Smooth muscle cell of the brain vasculature (primary cell): Measurements from ENCODE around the gene GPC5.
"Not testable (repeated sequence)": the region's sequence is repeated elsewhere in the genome, so short reads cannot be mapped to it uniquely, and the experiment has no call there.

Experiments used
- DNase-seq: peaks from one replicate; pipeline ENCODE4 v3.0.0-alpha.2; 2012; ENCODE audit warnings: low read depth, low spot score

GPC5 gene

DNA sequence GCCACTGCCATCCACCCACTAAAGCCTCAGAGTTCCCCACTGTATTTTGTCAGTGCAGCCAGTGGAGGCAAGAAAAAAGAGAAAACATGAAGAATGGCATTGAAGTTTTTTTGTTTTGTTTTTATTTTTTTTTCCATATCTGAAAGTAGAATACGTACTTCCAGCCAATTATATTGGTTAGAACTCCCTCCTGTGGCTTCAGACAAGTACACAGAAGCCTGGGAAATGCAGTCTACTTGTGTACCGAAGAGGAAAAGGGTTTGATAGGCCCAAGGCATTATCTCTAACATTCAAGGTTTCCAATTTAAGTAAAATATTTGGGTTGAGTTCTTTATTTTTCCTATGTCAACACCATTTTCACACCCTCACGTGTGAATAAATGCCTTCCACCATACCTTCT is 1131.9 kb downstream of the GPC5 start:
- no peak for DNase-seq

DNA sequence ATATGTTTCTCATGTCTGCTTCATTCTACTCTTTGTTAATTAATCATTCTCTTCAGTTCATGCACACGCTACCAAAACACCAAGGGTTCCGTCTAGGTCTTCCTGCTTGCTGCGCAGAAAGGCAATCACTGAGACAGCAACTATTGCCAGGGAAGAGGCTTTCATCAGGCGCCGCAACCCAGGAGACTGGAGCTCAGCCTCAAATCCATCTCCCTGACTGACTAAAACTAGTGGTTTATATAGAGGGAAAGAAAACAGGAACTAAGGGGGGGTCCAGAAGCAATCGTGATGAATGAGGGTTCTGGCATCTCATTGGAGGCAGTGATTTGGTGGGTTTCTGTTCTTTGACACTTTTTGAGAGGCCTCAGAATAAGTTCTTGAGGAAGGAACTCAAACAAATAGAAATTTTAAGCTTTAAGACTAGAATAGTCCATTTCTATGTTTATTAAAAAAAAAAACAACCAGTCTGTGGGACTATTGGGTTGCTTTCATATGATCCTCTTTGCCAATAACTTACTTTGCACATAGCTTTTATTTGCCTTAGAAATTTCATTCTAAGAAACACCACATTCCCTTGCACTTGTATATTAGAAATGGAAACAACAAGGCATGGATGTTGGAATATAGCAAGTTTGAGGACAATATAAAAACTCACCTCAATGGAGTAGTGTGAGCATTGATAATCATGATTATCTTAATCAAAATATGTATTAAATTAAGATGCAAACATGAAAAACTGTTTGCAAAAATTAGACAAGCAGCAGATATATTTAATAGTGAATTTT is 1137.0 kb downstream of the GPC5 start:
- DNase-seq, result no peak

DNA sequence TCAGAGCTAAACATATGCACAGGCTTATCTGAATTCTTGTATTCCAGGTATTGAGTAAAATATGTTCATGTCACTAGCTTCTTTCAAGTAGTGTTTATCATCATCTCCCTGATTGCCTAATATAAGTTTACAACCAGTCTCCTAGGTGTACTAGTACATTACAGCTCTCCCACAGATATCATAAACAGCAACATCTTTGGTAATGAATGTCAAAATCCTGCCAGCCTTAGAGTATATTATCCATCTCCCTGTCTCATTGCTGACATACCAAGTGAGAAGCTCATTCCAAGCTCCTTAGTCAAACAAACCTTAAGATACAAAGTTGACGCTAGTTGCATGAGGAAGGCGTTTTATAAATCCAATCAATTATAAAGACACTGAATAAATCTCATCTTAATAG is 1139.0 kb downstream of the GPC5 start:
- no peak for DNase-seq

DNA sequence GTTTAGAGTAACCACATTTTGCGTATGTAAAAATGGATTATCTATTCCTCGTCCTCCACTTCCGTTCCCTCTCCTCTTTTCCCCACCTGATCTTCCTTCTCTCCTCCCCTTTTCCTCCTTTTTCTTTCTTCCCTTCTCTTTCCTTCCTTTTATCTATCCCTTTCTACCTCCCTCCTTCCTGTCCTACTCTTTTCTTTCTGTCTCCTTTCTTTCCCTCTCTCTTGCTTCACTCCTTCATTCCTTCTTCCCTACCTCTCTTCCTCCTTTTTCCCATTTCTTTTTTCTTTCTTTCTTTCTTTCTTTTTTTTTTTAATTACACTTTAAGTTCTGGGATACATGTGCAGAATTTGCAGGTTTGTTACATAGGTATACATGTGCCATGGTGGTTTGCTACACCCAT is 1139.7 kb downstream of the GPC5 start:
- no peak for DNase-seq

DNA sequence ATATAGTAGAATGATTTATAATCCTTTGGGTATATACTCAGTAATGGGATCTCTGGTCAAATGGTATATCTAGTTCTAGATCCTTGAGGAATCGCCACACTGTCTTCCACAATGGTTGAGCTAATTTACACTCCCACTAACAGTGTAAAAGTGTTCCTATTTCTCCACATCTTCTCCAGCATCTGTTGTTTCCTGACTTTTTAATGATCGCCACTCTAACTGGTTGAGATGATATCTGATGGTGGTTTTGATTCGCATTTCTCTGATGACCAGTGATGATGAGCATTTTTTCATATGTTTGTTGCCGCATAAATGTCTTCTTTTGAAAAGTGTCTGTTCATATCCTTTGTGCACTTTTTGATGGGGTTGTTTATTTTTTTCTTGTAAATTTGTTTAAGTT is 1140.7 kb downstream of the GPC5 start:
- not testable (repeated sequence) for DNase-seq

DNA sequence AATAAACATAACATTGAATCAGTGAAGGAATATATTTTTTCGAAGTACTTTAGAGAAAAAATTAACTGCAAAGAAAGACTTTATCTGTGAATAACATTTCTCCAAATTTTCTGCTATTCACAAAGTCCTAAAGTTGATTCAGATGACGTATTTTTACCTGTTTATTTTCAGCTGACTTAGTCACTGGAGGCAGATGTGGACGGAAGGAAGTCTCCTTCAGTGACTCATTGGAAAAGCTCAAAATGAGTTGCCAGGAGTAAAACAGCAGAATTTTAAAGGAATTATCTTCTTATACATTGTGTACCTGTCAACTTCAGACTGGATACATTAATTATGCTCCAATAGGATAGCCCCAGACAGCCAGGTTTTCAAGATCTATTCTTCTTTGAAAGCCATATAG is 1148.8 kb downstream of the GPC5 start:
- DNase-seq, result no peak

DNA sequence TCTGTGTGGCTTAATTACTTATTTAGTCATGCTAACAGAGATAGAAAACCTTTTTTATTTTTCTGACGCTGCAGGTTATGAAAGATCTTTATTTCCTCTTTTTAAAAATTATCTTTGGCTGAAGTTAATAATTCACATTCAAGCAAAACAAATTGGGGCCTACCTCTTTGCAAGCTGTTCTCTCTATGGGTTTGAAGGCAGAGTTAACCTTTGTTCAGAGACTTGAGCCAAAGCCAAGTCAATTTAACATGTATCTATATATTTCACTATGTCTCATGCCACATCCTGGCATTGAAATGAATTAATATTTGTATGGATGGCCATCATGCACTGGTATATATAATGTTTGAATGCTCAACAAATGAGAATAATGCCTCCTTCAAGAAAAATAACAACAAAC is 1150.9 kb downstream of the GPC5 start:
- DNase-seq, result no peak

DNA sequence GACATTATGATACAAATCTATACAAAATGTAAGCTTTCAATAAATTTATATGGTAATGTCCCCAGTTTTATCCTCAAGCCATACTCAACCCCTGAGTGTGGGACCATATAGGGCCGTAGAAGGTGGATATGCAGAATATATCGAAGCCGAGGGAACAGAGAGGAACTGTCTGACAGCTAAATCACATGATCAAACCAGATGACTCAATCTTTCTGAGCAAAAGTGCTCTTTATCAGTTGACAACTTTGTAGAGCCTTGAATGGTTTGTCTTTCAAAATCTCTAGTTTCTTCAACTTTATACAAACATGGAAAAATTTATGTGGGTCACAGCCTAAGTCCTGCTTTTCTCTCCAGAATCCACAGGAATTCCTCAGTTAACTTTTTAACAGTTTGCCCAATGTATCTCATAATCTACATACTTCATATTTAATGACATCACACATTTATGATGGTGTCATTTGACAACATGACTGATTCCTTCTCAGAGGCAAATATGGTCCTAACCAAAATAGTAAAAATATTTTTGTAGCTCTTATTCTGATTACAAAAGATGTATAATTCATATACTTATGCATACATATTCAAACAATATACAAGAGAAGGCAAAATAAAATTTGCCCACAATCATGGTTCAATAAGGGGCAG is 1155.2 kb downstream of the GPC5 start:
- no peak for DNase-seq

DNA sequence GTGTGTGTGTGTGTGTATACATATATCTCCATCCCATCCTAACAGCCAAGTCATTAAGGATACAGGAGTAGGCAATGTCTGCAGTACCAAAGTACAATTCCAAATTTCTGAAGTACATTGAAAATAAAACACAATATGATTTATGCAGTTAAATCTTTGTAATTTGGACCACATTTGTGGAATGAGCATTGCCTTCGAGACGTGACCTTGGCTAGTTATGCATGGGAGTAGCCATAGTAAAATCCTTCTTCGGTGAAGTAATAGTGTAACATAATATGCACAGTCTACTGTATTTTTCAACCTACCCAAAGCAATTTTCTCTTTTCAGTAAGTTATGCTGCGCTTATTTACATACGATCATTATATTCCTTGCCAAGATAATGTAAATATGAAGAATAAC is 1162.5 kb downstream of the GPC5 start:
- DNase-seq, result no peak

DNA sequence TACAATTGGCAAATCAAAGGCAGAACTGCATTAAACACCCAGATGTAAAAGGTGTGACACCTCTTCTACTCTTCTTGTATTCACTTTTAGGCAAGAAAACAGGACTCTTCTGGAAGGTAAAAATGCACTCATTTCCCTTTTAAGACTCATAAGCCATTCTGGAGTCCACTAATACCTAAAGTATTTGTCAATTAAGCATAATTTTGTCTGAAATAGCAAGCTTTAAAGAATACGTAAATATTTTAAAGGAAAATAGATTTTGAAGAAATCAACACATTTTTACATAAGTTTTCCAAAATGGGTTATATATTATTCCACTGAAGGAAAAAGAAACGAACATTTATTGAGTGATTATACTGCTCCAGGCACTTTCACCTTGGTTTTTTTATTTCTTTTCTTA is 1166.5 kb downstream of the GPC5 start:
- DNase-seq, result no peak

DNA sequence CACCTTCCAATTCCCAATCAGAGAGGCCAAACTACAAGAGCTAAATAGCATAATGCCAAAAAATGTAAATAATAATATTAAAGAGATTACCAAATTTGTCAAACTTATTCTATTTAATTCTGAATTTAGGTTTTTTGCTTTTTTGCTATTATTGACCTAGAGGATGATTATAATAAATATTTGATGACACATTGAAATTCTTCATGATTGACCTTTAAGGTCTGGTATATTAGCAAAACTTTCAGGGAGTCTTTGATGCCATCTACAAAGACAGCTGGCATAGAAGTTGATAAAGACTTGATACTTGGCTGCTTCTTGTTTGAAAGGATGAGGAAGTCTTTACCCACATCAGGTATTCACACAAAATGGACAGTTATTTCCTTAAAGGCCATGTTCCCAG is 1168.3 kb downstream of the GPC5 start:
- DNase-seq, result no peak

DNA sequence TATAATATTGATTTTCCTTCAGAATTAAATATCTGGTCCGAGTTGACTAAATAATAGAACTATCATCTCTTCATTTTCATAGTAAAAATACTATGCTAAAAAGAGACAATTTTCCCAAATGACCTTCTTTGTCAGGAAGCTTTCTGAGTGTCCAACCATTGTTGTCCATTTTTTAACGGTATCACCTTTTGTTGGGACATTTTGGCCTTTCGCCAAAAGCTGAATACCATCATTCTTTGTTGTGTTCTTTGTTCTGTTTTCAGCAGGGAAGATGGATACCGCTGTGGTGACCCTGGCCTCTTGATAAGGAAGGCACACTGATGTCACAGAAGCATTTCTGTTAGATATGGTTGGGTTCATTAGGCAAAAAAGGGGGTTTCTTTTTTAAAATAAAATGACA is 1173.8 kb downstream of the GPC5 start:
- no peak for DNase-seq

DNA sequence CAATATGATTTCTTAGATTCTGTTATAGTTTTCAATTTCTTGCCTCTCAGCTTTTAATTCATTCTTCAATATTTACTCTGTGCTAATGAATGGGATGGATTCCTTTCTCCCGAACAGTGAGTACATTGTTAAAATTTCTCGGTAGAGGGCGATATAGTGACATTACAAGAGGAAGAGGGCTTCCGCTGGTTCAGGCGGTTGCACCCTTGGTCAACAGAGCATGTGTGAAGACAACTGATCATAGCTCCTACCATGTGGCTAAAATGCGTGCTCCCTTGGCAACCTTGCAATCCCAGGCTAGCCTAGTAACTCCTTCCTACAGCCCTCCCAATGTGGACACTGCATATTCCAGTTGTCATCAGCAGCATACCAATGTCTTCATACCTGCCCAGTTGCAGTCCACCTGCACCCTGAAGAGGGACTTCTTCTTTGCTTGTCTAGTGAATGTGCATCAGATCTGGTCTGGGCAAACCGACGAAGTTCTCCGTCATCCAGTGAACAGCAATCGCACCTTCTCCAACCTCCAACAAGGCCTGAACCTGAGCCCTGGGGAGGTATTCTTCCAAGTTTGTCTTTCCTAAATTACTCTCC is 1175.1 kb downstream of the GPC5 start:
- DNase-seq, result no peak

DNA sequence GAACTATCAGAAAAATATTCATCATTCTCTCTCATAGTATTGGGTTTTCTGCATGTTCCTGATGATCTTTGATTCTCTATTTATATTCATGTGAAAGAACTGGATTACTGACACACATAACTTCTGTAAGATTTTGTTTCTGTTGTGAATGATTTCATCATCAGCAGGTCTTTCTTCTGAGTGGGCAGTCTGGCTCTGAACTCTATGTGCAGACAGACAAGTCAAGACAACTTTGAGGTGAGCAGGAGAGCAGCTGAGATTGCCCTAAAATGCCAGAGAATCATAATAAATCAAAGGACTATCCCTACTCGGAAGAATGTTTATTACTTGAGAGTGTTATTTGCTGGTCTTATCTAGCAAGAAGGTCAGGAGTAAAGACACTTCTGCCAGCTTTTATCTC is 1176.1 kb downstream of the GPC5 start:
- no peak for DNase-seq

DNA sequence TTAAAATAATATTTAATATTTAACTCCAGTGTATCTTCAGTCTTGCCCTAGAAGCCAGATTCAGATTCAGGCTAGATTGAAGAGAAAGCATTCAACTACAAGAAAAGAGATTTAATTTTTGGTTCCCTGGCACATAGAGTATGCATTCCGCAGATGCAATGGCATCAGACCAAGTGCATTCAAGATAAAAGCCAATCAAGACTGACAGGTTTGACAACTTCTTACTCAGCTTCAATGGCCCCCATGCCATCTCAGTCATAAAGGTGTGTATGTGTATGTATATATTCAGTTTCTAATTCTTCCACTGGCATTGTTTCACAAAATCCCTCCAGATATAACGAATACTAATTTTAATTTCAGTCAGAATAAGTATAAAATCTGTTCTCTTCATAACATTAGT is 1177.4 kb downstream of the GPC5 start:
- no peak for DNase-seq

DNA sequence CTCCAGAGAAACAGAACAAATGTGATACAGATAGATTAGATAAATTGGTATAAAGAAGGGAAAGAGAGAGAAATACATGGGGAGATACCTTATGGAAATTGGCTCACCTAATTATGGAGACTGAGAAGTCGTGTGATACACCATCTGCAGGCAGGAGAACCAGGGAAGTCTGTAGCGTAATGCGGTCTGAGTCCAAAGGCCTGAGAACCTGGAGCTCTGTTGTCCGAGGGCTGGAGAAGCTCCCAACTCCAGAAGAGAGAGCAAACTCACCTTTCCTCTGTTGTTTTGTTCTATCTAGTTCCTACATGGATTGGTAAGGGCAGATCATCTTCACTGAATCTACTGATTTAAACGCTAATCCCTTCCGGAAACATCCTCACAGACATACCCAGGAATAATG is 1179.9 kb downstream of the GPC5 start:
- DNase-seq, result no peak

DNA sequence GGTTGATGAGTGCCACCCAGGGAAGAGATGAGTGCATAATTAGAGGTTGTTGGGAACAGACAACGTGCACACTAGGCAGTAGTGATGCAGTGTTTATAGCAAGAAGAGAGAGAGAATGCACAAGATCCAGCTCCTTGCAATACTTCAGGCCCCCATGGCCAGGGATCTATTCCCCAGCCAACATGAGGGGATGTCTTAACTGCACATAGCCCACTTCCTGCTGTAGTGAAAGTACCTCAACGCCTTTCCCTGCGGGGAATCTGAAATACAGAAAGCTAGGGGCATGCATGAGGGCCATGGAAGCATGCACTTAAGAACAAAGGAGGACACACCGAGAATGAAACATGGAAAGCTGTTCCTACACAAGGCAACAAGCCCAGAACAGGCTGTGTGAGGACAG is 1191.5 kb downstream of the GPC5 start:
- DNase-seq, result no peak

DNA sequence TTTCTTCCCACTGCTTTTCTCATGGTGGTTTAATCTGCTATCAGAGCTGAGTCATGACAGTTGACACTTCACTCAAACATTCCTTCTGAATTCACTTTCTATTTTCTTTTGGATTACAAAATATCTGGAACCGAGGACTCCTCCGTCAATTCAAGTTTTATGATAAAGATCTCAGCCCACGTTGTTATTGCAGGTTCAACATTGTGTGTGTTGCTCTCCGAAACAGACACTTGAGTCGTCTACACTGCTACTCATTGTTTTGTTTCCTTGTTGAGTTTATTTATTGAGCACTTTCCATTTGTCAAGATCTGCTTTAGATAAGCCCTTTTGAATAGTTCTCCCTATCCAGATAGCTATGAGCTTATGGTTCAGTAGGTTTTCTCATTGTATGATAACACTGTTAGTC is 1192.1 kb downstream of the GPC5 start:
- no peak for DNase-seq

DNA sequence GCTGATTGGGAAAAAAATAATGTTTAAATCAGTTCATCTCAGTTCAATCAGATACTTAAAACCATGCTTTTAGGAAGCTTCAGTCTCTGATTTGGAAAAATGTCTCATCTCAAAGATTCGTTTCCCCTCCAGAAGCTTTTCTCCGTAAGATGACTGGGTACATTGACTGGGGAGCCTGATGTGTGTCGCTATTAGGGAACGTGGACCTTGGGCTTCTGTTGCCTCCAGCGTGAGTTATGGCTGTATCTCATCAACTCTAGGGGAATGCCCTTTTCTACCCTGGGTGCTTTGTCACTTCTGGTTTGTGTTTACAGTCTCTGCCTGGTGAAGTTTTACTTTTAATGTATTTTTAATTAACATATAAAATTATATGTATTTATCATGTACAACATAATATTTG is 1192.7 kb downstream of the GPC5 start:
- DNase-seq, result no peak

DNA sequence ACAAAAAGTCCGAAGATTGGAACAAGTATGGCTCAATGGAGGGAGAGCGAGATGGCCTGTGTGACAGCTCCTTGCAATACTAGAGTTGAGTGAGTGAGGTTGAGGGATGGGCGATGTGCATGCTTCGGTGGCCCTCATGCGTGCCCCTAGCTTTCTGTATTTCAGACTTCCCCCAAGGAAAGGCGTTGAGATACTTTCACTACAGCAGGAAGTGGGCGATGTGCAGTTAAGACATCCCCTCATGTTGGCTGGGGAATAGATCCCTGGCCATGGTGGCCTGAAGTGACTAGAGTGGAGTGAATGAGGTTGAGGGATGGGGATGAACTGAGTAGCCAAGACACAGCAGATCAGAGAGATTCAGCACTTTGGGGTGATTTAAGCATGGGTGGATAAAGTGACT is 1194.3 kb downstream of the GPC5 start:
- DNase-seq, result no peak

DNA sequence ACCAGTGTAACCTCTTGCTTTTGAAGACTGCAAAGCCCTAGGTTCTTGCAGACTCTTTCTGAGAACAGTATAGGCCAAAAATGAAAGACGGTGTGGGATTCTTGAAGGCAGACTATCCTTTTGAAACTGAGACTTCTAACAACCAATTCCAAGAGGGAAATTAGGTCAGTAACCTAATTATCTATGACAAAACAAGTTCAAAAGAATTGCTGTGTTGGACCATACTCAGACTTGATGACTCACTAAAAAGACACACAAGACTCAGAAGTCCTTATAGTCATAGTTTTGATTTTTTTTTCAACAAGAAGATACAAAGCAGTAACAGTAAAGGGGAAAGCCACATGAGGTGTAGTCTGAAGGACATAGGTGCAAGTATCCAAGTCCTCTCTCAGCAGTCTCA is 1204.1 kb downstream of the GPC5 start:
- no peak for DNase-seq

DNA sequence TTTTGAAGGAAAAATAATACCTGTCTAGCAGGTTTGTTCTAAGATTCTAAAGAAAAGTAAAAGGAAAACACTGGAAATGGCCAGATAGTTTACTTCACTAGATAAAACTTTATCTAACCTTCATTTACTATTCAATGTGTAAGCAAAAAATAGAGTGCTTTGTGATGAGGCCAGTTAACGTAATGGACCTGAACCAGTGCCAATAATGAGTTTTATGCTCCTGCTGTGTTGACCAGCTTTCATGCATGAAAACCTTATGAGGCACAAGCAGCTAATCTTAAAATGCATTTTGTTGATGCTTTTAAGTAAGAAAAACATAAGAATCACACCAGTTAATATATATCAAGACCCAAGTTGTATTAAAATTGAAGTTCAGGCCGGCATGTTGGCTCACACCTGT is 1211.0 kb downstream of the GPC5 start:
- no peak for DNase-seq

DNA sequence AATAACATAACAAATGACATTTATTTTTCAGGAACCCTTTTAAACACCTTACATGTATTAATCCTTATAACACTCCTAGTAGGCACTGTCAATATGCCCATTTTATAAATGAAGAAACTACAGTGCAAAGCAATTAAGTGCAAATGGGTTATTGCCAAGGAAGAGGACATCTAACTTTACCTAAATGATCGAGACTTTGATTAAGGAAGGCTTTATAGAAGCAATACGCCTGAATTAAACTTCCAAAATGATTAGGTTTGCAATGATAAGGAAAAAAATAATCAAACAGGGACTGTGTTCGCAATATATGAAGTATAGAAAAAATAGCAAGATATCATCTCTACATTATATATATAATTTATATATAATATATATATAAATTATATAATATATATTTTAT is 1214.5 kb downstream of the GPC5 start:
- no peak for DNase-seq
